Measurements from ENCODE around the gene HIGD1A.
A peak's percentile ranks its signal among the peaks of the same experiment; 100 is the strongest.

Gene HIGD1A

DNA sequence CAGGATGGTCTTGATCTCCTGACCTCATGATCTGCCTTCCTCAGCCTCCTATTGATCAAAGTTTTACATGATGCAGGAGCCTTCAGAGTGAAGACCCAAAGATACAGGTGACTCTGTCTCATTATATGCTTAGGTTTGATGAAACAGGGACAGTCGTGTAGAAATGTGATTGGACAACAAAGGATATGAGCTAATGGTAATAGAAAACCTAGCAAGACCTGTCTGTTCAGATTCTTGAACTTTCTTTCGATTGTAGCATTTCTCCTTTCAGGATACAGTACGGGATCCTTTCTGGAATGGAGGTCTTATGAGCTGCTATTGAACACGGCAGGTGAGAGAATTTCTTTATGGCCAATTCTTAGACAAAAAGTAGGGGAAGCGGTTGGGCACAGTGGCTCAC, 4.9 kb upstream of the HIGD1A start, which contains the start of gene ACKR2:
ACKR2 (plus strand) TSS at position 244 of the 400 bp plus-strand sequence. CDS start 55,058 bp downstream, outside the sequence.
- no peak for TF ChIP-seq CTCF (IDR thresholded peaks at IDR 0.05; ENCODE audit: control insufficient read depth, extremely low read depth, insufficient read depth)
- H3K4me3 ChIP-seq (ENCODE audit: low read depth, low read length), result no peak within 1 kb of the TSS
- no peak for DNase-seq (ENCODE audit: low read depth)

DNA sequence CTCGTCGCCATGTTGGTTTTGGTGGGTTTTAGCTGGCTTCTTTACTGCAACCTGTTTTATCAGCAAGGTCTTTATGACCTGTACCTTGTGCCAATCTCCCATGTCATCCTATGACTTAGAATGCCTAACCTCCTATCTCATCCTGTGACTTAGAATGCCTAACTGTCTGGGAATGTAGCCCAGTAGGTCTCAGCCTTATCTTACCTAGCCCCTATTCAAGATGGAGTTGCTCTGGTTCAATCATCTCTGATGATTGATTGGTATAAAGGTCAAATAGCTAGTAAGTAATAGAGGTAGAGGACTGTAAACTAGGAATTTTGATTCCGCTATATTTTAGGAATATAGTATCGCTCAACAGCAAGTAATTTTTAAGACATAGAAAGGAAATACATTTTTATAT, 3.6 kb upstream of the HIGD1A start:
- no peak for DNase-seq (ENCODE audit: low read depth)
- H3K4me3 ChIP-seq (ENCODE audit: low read depth, low read length), result no peak overlapping the region
- no peak for TF ChIP-seq CTCF (IDR thresholded peaks at IDR 0.05; ENCODE audit: control insufficient read depth, extremely low read depth, insufficient read depth)

DNA sequence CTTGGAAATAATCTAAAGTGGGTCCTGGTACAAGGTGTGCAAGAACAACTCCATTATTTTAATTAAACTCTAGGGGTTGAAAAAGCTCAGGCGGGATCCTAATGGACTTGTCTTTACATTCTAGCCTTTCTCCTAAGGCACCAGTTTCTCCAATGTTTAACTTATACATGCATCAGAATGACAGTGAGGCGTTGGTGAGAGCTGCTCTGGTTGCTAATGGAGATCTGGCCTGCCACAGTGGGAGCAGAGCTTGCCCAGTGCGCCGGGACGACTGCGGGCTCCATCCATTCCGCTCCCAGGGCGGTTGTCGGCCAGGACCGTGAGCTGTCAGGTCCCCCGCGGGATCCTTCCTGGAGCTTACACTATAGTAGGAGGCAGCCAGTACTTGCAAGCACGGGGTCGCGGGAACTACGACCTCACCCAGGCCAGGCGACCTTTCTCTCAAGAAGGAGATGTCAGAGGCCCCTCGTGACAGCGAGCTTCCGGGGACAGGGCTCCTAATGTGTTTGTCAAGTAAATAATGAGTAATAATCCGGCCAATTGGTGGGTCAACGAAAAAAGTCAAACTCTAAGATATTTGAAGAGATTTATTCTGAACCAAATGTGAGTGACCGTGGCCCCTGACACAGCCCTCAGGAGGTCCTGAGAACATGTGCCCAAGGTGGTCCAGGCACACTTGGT, 991 bp upstream of the HIGD1A start:
- H3K4me3 ChIP-seq (ENCODE audit: low read depth, low read length), result peak overlapping the region; percentile 68
- no peak for DNase-seq (ENCODE audit: low read depth)
- TF ChIP-seq CTCF (IDR thresholded peaks at IDR 0.05; ENCODE audit: control insufficient read depth, extremely low read depth, insufficient read depth), result no peak

DNA sequence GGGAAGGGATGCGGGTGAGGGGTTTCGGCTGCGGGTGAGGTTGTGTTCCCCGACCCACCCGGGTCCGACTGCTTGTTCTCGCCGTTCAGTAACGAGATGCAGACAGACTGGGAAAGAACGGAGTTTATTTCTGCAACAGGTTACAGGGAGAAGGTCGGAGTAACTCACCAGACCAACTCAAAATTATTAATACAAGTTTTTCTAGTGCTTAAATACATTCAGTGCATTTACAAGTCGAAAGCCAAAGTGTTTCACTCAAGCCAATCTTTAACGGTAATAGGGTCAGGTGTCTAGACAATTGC, 492 bp upstream of the HIGD1A start:
- TF ChIP-seq CTCF (IDR thresholded peaks at IDR 0.05; ENCODE audit: control insufficient read depth, extremely low read depth, insufficient read depth), result no peak
- DNase-seq (ENCODE audit: low read depth), result no peak
- peak overlapping the region; percentile 68 for H3K4me3 ChIP-seq (ENCODE audit: low read depth, low read length)

DNA sequence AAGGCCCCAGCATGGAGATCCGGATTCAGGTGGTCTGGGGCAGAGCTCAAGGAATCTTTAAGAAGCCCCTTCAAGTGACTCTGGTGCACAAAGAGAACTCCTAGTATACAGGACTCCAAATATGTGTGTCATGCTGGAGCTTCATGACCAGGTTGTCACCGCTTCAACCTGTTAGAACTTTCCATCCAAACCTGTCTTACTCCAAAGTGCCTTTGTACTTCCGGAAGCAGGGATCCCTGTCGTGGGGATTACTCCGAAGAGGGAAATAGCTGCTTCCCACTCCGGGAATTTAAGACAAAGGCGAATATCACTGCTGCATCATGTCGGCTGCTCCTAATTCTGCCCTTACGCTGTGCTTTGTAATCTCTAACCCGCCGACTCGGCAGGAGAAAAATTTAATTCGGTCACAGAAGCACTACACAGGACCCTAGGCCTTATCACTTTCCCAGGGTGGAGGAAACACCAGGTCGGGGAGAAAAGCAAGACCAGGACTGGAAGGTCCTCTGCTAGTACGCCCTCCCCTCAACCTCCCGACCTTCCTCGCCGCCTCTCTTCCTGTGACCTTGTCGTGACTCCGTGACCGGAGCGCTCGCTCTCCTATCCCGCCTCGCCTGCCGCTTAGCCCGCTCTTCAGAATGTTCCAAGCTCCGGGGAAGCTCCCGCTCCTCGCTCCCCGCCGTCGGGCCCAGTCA, 730 bp downstream of the HIGD1A start:
- no peak for TF ChIP-seq CTCF (IDR thresholded peaks at IDR 0.05; ENCODE audit: control insufficient read depth, extremely low read depth, insufficient read depth)
- no peak for DNase-seq (ENCODE audit: low read depth)
- peak overlapping the region; percentile 68 for H3K4me3 ChIP-seq (ENCODE audit: low read depth, low read length)

- DNase-seq (ENCODE audit: low read depth), result no peak
- TF ChIP-seq CTCF (IDR thresholded peaks at IDR 0.05; ENCODE audit: control insufficient read depth, extremely low read depth, insufficient read depth), result no peak
- peak overlapping the region; percentile 68 for H3K4me3 ChIP-seq (ENCODE audit: low read depth, low read length)
Measured at GRCh38 chr3:42802876-42803413, 1.3 kb downstream of the HIGD1A start.
